ENCODE measurements around the gene DENND4A. TPM values are rescaled to one million over a fixed set of nuclear protein-coding genes. Genes with fewer than 3 reads are reported as not detected.

Gene DENND4A
- total and polyA plus RNA-seq, 9 of the 15 experiments (the other 6 are each of a cell fraction or from before 2014, with no cell fraction given): 6.8 to 32.3 (median 19.9) TPM

- Histone ChIP-seq H4K20me1 (replicated peaks; ENCODE audit: control insufficient read depth, insufficient read depth, low read length) (no peaks in the 10 kb centered on the region), H3K9me3 (replicated peaks; ENCODE audit: control insufficient read depth, insufficient read depth, low read depth, low read length) (no peaks in the 10 kb centered on the region), H3K27ac (ENCODE audit: extremely low read depth, low read depth, low read length) (no peak overlapping the region), H3K9me1 (ENCODE audit: control insufficient read depth, insufficient read depth, low read length) (no peaks in the 10 kb centered on the region), H2AFZ (ENCODE audit: low read depth, low read length) (no peak overlapping the region), H3K9ac (ENCODE audit: insufficient read depth in 1 of 2, low read depth in 2 of 2, low read length in 2 of 2) (no peak overlapping the region), H3K27me3 (ENCODE audit: control insufficient read depth in 2 of 2, insufficient read depth in 2 of 2, low read length in 2 of 2) (no peaks in the 10 kb centered on the region), H3K4me3 (no peak overlapping the region), H3K4me1 (replicated peaks in 1 of 2; ENCODE audit: control insufficient read depth in 2 of 2, insufficient read depth in 2 of 2, low read length in 2 of 2) (peaks cover 4 to 8% of the 10 kb centered on the region in 2 experiments; a peak in 4 of 5 replicates), H3K36me3 (ENCODE audit: control insufficient read depth, insufficient read depth, low read length) (peaks cover 24% of the 10 kb centered on the region), H3K79me2 (ENCODE audit: control insufficient read depth, insufficient read depth, low read length) (no peaks in the 10 kb centered on the region), H3K4me2 (ENCODE audit: insufficient read depth, low read length) (no peak overlapping the region)
- in situ Hi-C loops (cut with MboI) (no loop called here), intact Hi-C loops (cut with micrococcal nuclease) (no loop called here)
- BruUV-seq (replicated peaks): no TSS peak
- CTCF ChIA-PET (ENCODE audit: low intra/inter-chr PET ratio): interaction anchor here (0.7 kb wide), 1 partner anchor 339 kb away, joined by 3 read pairs; no protein-coding TSS in a partner anchor
- DNase-seq (ENCODE audit: extremely low read depth in 1 of 4, low spot score in 3 of 4): no peak
- no peak for ATAC-seq
- 69% methylated on average over 1 of the region's 1 CpG for WGBS (ENCODE audit: insufficient coverage, low coverage, missing lambda C conversion rate)
- POLR2A ChIA-PET: no interaction called here
- FAIRE-seq: no peak
- TF ChIP-seq TRIM25 (IDR thresholded peaks at IDR 0.05; ENCODE audit: borderline replicate concordance) (no peak), ZNF24 (IDR thresholded peaks at IDR 0.05) (no peak), MYBL2 (IDR thresholded peaks at IDR 0.05; ENCODE audit: low read depth) (no peak), MYBL2 (CRISPR knock-in tag; IDR thresholded peaks at IDR 0.05; ENCODE audit: borderline replicate concordance) (no peak), CBX2 (IDR thresholded peaks at IDR 0.05; ENCODE audit: insufficient read depth, low read length, poor library complexity, severe bottlenecking) (no peak), ARID3B (CRISPR knock-in tag; IDR thresholded peaks at IDR 0.05; ENCODE audit: borderline replicate concordance) (no peak), POU5F1 (IDR thresholded peaks at IDR 0.05; ENCODE audit: borderline replicate concordance, low read depth, low read length, partially characterized antibody) (no peak), ZFP1 (CRISPR knock-in tag; IDR thresholded peaks at IDR 0.05) (no peak), TAF1 (IDR thresholded peaks at IDR 0.05; ENCODE audit: control insufficient read depth, extremely low read depth, insufficient read depth, low read length, severe bottlenecking) (no peak), ZBTB33 (CRISPR knock-in tag; IDR thresholded peaks at IDR 0.05) (no peak), RERE (CRISPR knock-in tag; IDR thresholded peaks at IDR 0.05; ENCODE audit: borderline replicate concordance) (no peak)
These were observed 53.4 kb downstream of the DENND4A start for GRCh38 chr15:65738649-65739048.
